Immature natural killer cell (primary cell): ENCODE data around the gene PTGR3. TPM values are rescaled to one million over a fixed set of nuclear protein-coding genes. Genes with fewer than 3 reads are reported as not detected.
A peak's percentile ranks its signal among the peaks of the same experiment; 100 is the strongest.

ENCODE experiments used
- DNase-seq, 3 donors: peaks; one replicate each; pipeline ENCODE4 v3.0.0; 2022; ENCODE audit warnings: mixed read lengths in 1 of 3
- H3K27ac Mint-ChIP-seq, 6 donors: one replicate each; pipeline ENCODE4 v1.8.0; 2020; ENCODE audit warnings: mixed read lengths in 6 of 6, mild to moderate bottlenecking in 5 of 6, inconsistent platforms in 4 of 6, moderate library complexity in 3 of 6
- H3K27me3 Mint-ChIP-seq, 3 donors: one replicate each; pipeline ENCODE4 v1.8.0; 2020 to 2021; ENCODE audit warnings: low read depth in 3 of 3, mild to moderate bottlenecking in 3 of 3, mixed read lengths in 3 of 3, moderate library complexity in 3 of 3, inconsistent platforms in 1 of 3
- H3K36me3 Mint-ChIP-seq, 3 donors: one replicate each; pipeline ENCODE4 v1.8.0; 2020; ENCODE audit warnings: mixed read lengths in 3 of 3, inconsistent platforms in 2 of 3, mild to moderate bottlenecking in 2 of 3
- H3K4me1 Mint-ChIP-seq, 2 donors: one replicate each; pipeline ENCODE4 v1.8.0; 2020; ENCODE audit warnings: inconsistent platforms in 2 of 2, mild to moderate bottlenecking in 2 of 2, mixed read lengths in 2 of 2, moderate library complexity in 1 of 2
- H3K4me3 Mint-ChIP-seq, 5 donors: one replicate each; pipeline ENCODE4 v1.8.0; 2020; ENCODE audit warnings: mild to moderate bottlenecking in 5 of 5, mixed read lengths in 5 of 5, inconsistent platforms in 3 of 5, moderate library complexity in 3 of 5
- H3K9me3 Mint-ChIP-seq, 6 donors: one replicate each; pipeline ENCODE4 v1.8.0; 2020; ENCODE audit warnings: mild to moderate bottlenecking in 6 of 6, mixed read lengths in 6 of 6, inconsistent platforms in 4 of 6, moderate library complexity in 3 of 6
- polyA plus RNA-seq, 3 donors: library from polyadenylated mRNA; unstranded; fragments of 300-500 nt; fragmentation: Illumina TruSeq; gene quantifications; one replicate each; pipeline ENCODE4 v1.2.3, GENCODE V29; 2021

The PTGR3 gene, protein sequence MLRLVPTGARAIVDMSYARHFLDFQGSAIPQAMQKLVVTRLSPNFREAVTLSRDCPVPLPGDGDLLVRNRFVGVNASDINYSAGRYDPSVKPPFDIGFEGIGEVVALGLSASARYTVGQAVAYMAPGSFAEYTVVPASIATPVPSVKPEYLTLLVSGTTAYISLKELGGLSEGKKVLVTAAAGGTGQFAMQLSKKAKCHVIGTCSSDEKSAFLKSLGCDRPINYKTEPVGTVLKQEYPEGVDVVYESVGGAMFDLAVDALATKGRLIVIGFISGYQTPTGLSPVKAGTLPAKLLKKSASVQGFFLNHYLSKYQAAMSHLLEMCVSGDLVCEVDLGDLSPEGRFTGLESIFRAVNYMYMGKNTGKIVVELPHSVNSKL
- 10 to 100 TPM; 18.4 to 32.9 (median 26.1) TPM for polyA plus RNA-seq

DNA sequence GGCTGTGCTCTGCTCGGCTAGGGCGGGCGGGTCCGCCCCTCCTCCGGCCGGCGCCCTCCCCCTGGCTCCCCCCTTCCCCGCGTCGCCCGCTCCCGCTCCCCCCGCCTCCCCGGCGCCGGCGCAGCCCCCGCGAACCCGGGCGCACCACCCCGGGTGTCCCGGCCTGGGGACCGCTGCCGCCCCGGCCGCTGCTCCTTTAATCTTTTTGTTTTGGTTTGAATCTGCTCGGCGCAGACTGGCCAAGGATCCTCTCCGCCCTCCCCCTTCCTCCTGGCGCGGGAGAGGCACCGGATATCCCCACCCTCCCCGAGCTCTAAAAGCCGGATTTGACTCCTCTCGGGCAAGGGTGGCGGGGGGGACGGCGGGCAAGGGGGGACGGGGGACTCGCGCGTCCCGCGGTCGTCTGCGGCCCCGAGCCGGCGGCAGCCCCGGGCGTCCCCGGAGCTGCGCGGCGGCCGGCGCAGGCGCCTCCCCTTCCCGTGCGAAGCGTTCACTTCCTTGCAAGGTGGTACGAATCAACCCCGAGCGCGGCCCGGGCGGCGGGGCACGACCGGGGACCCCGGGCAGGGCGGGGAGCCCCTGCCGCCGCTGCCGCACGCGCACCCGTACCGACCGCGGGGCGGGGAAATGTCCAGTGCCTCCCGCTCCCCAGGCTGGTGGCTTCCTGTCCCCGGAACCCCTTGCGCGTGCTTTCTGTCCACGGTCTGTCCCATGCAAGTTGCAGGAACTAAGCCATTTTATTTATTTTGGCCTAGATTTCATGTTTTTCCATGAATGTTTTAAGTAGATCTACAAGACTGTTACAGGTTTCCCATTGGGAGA, at the start of gene PTGR3:
TSS of gene PTGR3 (minus strand) at position 11 of the 822 bp plus-strand sequence. CDS start 81 bp downstream, outside the sequence.
- peaks cover 62 to 72% of the 10 kb centered on the region in 2 donors for H3K4me1 Mint-ChIP-seq
- H3K36me3 Mint-ChIP-seq = no peaks in the 10 kb centered on the region
- DNase-seq = peak; percentile 84 to 85 (median 84)
- H3K4me3 Mint-ChIP-seq = peak within 1 kb of the TSS; percentile 92 to 99 (median 98)
- H3K27me3 Mint-ChIP-seq = peaks cover 14 to 28% (median 23%) of the 10 kb centered on the region in 3 donors
- H3K9me3 Mint-ChIP-seq = no peaks in the 10 kb centered on the region
- peak within 1 kb of the TSS; percentile 93 to 99 (median 96) for H3K27ac Mint-ChIP-seq

DNA sequence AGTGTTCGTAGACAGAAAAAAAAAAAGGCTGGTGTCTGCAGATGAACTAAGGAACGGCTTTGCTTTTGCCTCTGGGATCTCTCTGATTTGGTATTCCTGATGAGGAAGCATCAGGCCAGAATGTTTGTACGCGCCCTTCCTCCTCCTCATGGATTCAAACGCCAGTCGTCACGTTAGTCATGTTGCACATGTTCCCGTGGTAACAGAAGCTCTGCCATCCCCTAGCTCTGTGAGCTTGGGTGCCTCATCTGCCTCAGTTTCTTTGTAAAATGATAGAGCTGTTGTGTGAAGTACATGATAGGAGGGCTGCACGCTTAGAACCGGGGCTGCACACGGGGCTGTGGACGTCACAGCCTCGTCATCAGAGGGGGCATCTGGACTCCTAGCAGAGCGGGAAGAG, 48.7 kb upstream of the PTGR3 start:
- DNase-seq = no peak
- Mint-ChIP-seq H3K4me1 (peaks cover 76 to 95% of the 10 kb centered on the region in 2 donors), H3K27ac (no peak overlapping the region), H3K4me3 (no peak overlapping the region), H3K9me3 (no peaks in the 10 kb centered on the region), H3K27me3 (no peaks in the 10 kb centered on the region), H3K36me3 (peaks cover 0 to 3% (median 0%) of the 10 kb centered on the region in 3 donors)

DNA sequence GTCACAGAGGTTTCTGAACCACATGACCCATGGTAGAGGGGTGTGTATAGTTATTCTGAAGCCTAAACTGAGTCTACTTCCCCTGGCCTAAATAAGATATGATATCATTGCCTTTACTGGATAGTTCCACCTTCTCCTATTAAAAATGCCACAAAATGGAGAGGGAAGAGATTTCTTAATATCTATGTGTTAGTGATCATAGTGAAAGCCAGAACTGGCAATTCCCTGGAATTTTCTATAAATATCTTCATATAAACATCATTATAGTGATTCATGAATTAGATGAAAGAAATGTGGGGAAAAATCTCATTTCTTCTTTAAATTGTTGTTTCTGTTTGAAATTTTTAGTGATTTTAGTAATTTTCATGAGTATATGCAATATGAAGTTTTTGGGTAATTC, 47.4 kb upstream of the PTGR3 start:
- H3K27ac Mint-ChIP-seq = peak overlapping the region in 1 of 6 donors; percentile 18
- peaks cover 71 to 94% of the 10 kb centered on the region in 2 donors for H3K4me1 Mint-ChIP-seq

DNA sequence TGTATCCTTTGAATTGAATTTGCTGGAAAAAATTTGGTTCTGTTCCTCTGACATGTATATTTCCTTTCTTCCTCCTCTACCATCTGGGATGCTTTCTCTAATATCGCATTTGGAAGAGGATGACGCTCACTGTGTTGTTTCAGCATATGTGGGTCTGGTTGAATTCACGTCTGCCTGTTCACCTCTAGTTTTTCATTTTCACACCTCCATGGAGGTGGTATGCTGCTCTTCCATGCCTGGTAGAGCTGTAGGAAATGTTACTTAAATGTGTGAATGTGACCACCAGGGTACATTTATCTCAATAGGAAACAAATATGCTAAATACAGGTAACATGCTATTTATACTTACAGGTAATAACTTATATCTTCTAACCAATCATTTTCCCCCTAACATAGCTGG, 46.2 kb upstream of the PTGR3 start:
- no peaks in the 10 kb centered on the region for H3K36me3 Mint-ChIP-seq
- peak overlapping the region in 4 of 6 donors; percentile 53 to 74 (median 67) for H3K27ac Mint-ChIP-seq
- no peak for DNase-seq
- peaks cover 65 to 86% of the 10 kb centered on the region in 2 donors for H3K4me1 Mint-ChIP-seq
- H3K4me3 Mint-ChIP-seq = peak overlapping the region in 4 of 5 donors; percentile 1 to 41 (median 14)
- no peaks in the 10 kb centered on the region for H3K27me3 Mint-ChIP-seq
- H3K9me3 Mint-ChIP-seq = no peaks in the 10 kb centered on the region

More for the DNA sequence above, 47.4 kb upstream of the PTGR3 start:
- DNase-seq = no peak
- Mint-ChIP-seq H3K27me3 (no peaks in the 10 kb centered on the region), H3K4me3 (no peak overlapping the region), H3K36me3 (no peaks in the 10 kb centered on the region), H3K9me3 (no peaks in the 10 kb centered on the region)

DNA sequence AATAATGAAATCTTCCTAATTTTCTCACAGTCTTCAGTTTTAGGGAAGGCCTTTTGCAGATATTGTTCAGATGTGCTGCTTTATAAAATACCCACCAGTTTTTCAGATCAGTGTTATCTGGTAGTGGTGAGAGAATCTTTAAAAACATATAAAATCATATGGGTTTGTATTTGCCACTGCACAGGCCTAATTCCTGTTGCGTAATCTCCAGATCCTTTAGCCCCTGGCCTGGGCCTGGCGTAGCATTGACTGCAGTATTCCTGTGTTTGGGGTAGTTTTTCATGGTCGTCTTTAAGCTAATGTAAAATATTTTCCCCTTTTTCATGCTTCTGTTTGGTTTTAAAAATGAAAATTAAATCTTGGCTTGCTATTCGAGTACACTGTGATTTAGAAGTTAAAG, 44.8 kb upstream of the PTGR3 start:
- Mint-ChIP-seq H3K4me3 (no peak overlapping the region), H3K27me3 (peaks cover 0 to 2% (median 0%) of the 10 kb centered on the region in 3 donors), H3K4me1 (peaks cover 69 to 85% of the 10 kb centered on the region in 2 donors), H3K36me3 (no peaks in the 10 kb centered on the region), H3K9me3 (no peaks in the 10 kb centered on the region), H3K27ac (peak overlapping the region; percentile 14 to 78 (median 66))
- DNase-seq = no peak

DNA sequence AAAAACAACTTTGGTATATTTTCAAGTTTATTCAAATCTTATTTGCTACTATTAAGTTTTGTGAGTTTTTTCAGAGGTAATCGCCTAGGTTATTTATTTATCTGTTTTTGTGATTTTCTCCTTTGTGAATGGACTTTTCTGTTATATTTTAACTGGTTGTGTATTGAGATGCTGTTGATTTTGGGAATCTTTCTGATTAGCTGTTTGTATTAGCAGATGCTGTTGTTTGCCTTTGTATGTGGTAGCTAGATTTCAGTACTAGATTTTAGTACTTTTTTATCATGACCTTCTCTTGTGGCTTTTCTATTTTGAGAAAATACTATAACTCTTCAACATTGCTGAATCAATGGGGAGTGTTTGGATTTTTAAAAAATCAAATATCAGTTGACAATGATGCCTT, 44.1 kb upstream of the PTGR3 start:
- H3K36me3 Mint-ChIP-seq = no peaks in the 10 kb centered on the region
- H3K4me1 Mint-ChIP-seq = peaks cover 72 to 85% of the 10 kb centered on the region in 2 donors

DNA sequence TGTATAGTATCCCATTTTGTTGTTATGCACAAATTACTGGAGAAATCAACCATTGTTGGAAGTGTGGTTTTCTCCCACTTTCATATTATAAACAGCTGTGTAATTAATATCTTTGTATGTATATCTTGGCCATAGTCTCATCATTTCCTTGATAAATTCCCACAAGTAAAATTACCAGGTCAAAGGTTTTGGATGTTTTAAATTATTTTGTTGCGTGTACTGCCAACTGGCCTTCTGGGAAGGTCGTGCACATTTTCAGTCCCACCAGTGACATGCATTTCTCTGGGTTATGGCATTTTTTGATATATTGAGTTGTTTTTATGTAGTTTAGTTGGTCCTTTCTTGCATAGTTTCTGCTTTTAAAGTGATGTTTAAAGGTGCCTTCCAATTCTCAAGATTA, 43.2 kb upstream of the PTGR3 start:
- H3K36me3 Mint-ChIP-seq = no peaks in the 10 kb centered on the region
- peak overlapping the region in 3 of 6 donors; percentile 36 to 72 (median 47) for H3K27ac Mint-ChIP-seq
- H3K27me3 Mint-ChIP-seq = peaks cover 0 to 3% (median 2%) of the 10 kb centered on the region in 3 donors
- DNase-seq = no peak
- no peaks in the 10 kb centered on the region for H3K9me3 Mint-ChIP-seq
- H3K4me1 Mint-ChIP-seq = peaks cover 77 to 85% of the 10 kb centered on the region in 2 donors
- H3K4me3 Mint-ChIP-seq = no peak overlapping the region

More for the DNA sequence above, 44.1 kb upstream of the PTGR3 start:
- Mint-ChIP-seq H3K27ac (peak overlapping the region in 5 of 6 donors; percentile 14 to 78 (median 72)), H3K27me3 (peaks cover 0 to 2% (median 0%) of the 10 kb centered on the region in 3 donors), H3K4me3 (no peak overlapping the region), H3K9me3 (no peaks in the 10 kb centered on the region)
- DNase-seq = no peak

DNA sequence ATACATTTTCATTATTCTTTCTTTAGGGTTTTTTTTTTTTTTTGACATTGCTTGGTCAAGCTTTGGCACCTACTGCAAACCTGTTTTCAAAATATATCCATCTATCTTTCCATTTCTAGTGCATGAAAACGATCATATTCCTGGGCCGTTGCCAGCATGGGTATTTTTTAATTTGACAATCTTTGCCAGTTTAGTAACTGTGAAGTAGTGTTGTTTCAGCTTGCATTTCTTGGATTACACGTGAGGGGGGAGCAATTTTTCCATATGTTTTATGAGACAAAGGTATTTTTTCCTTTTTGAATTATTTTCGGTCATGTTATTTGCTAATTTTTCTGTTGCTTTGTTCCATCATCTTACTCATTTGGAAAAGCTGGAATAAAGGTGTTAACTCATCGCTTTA, 42.5 kb upstream of the PTGR3 start:
- Mint-ChIP-seq H3K9me3 (no peaks in the 10 kb centered on the region), H3K36me3 (no peaks in the 10 kb centered on the region), H3K27me3 (peaks cover 2 to 5% (median 2%) of the 10 kb centered on the region in 3 donors), H3K4me3 (no peak overlapping the region), H3K4me1 (peaks cover 78 to 85% of the 10 kb centered on the region in 2 donors), H3K27ac (peak overlapping the region in 5 of 6 donors; percentile 3 to 84 (median 63))
- no peak for DNase-seq

DNA sequence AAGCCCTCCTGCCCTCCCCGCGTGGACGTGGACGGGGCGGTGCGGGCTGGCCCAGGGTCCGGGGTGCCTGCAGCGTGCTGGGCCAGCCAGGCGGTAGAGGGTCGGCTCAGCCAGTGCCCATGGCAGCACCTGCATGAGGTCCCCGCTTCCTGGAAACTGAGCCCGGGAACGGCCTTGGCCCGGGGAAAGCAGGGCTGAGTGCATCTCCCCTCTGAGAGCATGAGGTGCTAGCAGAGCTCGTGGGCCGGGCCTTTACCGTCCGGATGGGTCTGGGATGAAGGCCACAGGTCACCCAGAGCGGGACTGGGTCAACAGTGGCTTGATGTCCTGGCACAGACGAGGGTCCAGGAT, 41.5 kb upstream of the PTGR3 start:
- Mint-ChIP-seq H3K27ac (peak overlapping the region in 2 of 6 donors; percentile 48 to 55), H3K36me3 (no peaks in the 10 kb centered on the region), H3K4me3 (no peak overlapping the region), H3K4me1 (peaks cover 80 to 85% of the 10 kb centered on the region in 2 donors), H3K9me3 (no peaks in the 10 kb centered on the region), H3K27me3 (peaks cover 2 to 11% (median 8%) of the 10 kb centered on the region in 3 donors)
- DNase-seq = no peak

DNA sequence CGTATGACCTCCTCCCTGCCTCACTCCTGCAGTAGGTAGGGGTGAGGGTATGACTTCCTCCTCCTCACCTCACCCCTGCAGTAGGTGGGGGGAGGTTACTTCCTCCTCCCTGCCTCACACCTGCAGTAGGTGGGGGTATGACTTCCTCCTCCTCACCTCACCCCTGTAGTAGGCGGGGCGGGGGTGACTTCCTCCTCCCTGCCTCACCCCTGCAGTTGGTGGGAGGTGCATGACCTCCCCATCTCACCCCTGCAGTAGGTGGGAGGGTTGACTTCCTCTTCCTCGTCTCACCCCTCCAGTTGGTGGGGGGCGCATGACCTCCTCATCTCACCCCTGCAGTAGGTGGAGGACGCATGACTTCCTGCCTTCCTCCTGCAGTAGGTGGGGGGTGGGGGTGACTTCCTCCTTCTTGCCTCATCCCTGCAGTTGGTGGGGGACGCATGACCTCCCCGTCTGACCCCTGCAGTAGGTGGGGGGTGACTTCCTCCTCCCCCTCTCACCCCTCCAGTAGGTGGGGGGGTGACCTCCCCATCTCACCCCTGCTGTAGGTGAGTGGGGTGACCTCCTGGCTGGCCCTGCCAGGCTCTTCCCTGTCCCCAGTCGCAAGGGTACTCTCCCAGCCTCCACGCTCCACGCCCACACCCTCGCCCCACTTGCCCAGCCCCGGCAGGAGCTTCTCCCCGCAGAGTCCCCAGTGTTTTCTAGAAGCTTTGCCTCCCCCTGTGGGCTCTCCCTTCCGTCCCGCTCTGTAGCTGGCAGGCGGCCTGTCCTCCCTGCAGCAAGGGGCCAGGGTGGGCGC, 40.9 kb upstream of the PTGR3 start:
- Mint-ChIP-seq H3K4me3 (peak overlapping the region in 2 of 5 donors; percentile 9 to 41), H3K27me3 (peaks cover 2 to 11% (median 8%) of the 10 kb centered on the region in 3 donors)

DNA sequence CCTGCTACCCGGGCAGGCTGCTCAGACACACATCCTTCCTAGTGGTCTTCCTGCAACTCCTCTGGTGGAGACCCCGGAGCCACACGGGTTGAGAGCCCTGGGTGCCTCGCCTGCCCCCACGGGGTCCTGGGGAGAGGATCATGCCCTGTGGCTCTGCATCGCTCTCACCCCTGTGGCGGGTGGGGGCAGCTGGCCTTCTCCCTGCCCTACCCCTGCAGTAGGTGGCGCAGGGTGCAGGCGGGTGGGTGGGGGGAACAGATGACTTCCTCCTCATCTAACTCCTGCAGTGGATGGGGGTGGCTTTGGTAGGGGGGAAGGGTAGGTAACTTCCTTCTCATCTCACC, 40.2 kb upstream of the PTGR3 start:
- DNase-seq = no peak
- Mint-ChIP-seq H3K27ac (peak overlapping the region in 4 of 6 donors; percentile 66 to 84 (median 78)), H3K27me3 (peaks cover 2 to 11% (median 8%) of the 10 kb centered on the region in 3 donors), H3K4me3 (peak overlapping the region in 2 of 5 donors; percentile 29 to 44), H3K36me3 (no peaks in the 10 kb centered on the region), H3K9me3 (no peaks in the 10 kb centered on the region), H3K4me1 (peaks cover 80 to 85% of the 10 kb centered on the region in 2 donors)

More for the DNA sequence above, 40.9 kb upstream of the PTGR3 start:
- Mint-ChIP-seq H3K9me3 (no peaks in the 10 kb centered on the region), H3K36me3 (no peaks in the 10 kb centered on the region), H3K27ac (peak overlapping the region in 5 of 6 donors; percentile 64 to 82 (median 78)), H3K4me1 (peaks cover 80 to 85% of the 10 kb centered on the region in 2 donors)
- no peak for DNase-seq

DNA sequence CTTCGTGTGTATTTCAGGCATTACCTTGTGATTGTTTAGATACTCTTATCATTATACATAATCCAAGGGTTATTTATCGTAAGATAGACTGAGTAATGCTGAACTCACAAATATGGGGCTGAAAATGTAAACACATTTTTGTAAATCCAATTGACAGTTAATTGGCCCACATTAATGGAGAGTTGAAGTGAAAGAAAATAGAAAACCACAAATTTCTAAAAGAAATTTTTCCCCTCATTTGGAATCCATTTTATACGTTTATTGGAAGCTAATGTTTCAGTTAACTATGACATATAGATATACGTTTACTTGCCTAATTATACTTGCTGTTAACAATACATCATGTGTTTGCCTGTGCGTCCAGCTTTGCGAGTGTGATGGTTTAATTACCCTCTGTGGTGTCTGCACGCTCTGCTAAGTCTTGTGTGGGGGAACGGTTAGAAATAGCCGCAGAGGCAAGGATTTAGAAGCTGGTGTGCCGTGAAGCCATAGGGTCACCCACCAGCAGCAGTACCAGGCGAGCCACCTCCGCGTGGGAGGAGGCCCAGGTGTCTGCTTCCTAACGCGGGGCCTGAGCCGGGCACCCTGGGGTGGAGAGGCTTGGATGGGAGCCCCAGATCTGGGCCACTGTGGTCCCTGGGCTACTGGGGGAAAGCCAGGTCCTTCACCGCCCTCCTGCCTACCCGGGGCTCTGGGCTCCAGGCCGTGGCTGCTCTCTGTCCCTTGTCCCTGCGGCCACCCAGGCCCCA, 39.7 kb upstream of the PTGR3 start:
- H3K9me3 Mint-ChIP-seq = no peaks in the 10 kb centered on the region
- peaks cover 2 to 11% (median 8%) of the 10 kb centered on the region in 3 donors for H3K27me3 Mint-ChIP-seq
- peak overlapping the region; percentile 84 to 96 (median 94) for H3K27ac Mint-ChIP-seq
- peak overlapping the region; percentile 76 to 95 (median 86) for H3K4me3 Mint-ChIP-seq
- H3K4me1 Mint-ChIP-seq = peaks cover 75 to 85% of the 10 kb centered on the region in 2 donors
- H3K36me3 Mint-ChIP-seq = no peaks in the 10 kb centered on the region
- no peak for DNase-seq
